ENCODE data around the gene ZNF358.
A peak's percentile ranks its signal among the peaks of the same experiment; 100 is the strongest.

The ZNF358 gene

GRCh38 chr19:7524523-7524922 is 8.6 kb downstream of the ZNF358 start:
- peak overlapping the region; percentile 11 for H3K4me3 Mint-ChIP-seq
- H3K4me1 Mint-ChIP-seq, result peaks cover 12% of the 10 kb centered on the region
- no peak overlapping the region for H3K27ac Mint-ChIP-seq
- peaks cover 1% of the 10 kb centered on the region for H3K36me3 Mint-ChIP-seq
- no peaks in the 10 kb centered on the region for H3K27me3 Mint-ChIP-seq
- H3K9me3 Mint-ChIP-seq, result no peaks in the 10 kb centered on the region

- no peak overlapping the region for H3K27ac Mint-ChIP-seq
- no peak overlapping the region for H3K4me3 Mint-ChIP-seq
- no peaks in the 10 kb centered on the region for H3K9me3 Mint-ChIP-seq
- H3K4me1 Mint-ChIP-seq, result peaks cover 12% of the 10 kb centered on the region
- no peaks in the 10 kb centered on the region for H3K27me3 Mint-ChIP-seq
- peaks cover 1% of the 10 kb centered on the region for H3K36me3 Mint-ChIP-seq
These were observed 9.3 kb downstream of the ZNF358 start for GRCh38 chr19:7524992-7525739.

- Mint-ChIP-seq H3K9me3 (no peaks in the 10 kb centered on the region), H3K36me3 (no peaks in the 10 kb centered on the region), H3K27ac (no peak overlapping the region), H3K27me3 (no peaks in the 10 kb centered on the region), H3K4me3 (no peak overlapping the region), H3K4me1 (peaks cover 12% of the 10 kb centered on the region)
These were observed 10.4 kb downstream of the ZNF358 start for GRCh38 chr19:7526059-7526929.

GRCh38 chr19:7527516-7528191 is 11.8 kb downstream of the ZNF358 start:
- Mint-ChIP-seq H3K4me3 (no peak overlapping the region), H3K27ac (no peak overlapping the region), H3K27me3 (no peaks in the 10 kb centered on the region), H3K9me3 (no peaks in the 10 kb centered on the region), H3K36me3 (no peaks in the 10 kb centered on the region), H3K4me1 (peaks cover 4% of the 10 kb centered on the region)

GRCh38 chr19:7528192-7528519 is 12.3 kb downstream of the ZNF358 start:
- Mint-ChIP-seq H3K27me3 (no peaks in the 10 kb centered on the region), H3K36me3 (no peaks in the 10 kb centered on the region), H3K27ac (no peak overlapping the region)

GRCh38 chr19:7528522-7529245 is 12.8 kb downstream of the ZNF358 start:
- Mint-ChIP-seq H3K4me1 (no peaks in the 10 kb centered on the region), H3K9me3 (no peaks in the 10 kb centered on the region), H3K4me3 (no peak overlapping the region), H3K27ac (peak overlapping the region; percentile 30), H3K36me3 (no peaks in the 10 kb centered on the region), H3K27me3 (no peaks in the 10 kb centered on the region)

More at GRCh38 chr19:7528192-7528519, 12.3 kb downstream of the ZNF358 start:
- no peak overlapping the region for H3K4me3 Mint-ChIP-seq
- no peaks in the 10 kb centered on the region for H3K9me3 Mint-ChIP-seq
- H3K4me1 Mint-ChIP-seq, result peaks cover 4% of the 10 kb centered on the region

DNA sequence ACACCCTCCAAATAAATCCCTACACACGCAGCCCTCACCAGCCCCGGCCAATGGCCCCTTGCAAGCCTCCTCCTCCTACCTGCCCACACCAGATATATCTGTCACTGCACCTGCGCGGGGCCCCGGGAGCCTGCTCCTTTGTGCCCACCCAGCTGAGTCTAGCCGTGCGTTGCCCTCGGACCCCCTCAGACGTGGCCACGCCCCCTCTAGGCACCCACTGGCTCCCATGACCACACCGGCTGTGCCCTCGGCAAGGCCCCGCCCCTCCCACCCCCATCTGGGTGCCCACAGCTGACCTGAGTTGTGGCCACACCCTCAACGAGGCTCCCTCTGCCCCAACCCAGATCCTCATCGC is 13.3 kb downstream of the ZNF358 start:
- no peak overlapping the region for H3K27ac Mint-ChIP-seq
- H3K4me1 Mint-ChIP-seq, result no peaks in the 10 kb centered on the region
- no peaks in the 10 kb centered on the region for H3K36me3 Mint-ChIP-seq
- no peaks in the 10 kb centered on the region for H3K9me3 Mint-ChIP-seq
- H3K4me3 Mint-ChIP-seq, result no peak overlapping the region
- no peaks in the 10 kb centered on the region for H3K27me3 Mint-ChIP-seq

DNA sequence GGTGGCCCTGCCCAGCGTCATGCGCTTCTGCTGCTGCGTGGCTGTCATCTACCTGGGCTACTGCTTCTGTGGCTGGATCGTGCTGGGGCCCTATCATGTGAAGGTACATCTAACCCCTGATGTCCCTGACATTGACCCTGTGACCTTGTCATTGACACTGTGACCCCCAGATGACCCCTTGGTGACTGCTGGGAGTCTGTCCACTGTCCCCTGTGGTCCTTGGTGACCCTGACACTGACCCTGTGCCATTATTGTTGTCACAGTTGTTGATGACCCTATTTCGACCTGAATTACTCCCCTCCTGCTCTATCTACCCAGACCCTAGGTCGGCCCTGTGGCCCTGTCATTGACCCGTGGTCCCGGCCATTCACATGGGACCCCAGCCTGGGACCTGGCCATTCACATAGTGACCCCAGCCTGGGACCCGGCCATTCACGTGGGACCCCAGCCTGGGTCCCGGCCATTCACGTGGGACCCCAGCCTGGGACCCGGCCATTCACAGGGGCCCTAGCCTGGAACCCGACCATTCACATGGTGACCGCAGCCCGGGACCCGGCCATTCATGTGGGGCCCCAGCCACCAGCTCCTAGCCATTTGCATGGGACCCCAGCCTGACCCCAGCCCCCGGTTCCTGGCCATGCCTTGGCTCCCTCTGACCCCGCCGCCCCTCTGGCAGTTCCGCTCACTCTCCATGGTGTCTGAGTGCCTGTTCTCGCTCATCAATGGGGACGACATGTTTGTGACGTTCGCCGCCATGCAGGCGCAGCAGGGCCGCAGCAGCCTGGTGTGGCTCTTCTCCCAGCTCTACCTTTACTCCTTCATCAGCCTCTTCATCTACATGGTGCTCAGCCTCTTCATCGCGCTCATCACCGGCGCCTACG is 13.9 kb downstream of the ZNF358 start:
- Mint-ChIP-seq H3K27ac (no peak overlapping the region), H3K4me3 (no peak overlapping the region), H3K36me3 (no peaks in the 10 kb centered on the region), H3K27me3 (no peaks in the 10 kb centered on the region), H3K4me1 (no peaks in the 10 kb centered on the region), H3K9me3 (no peaks in the 10 kb centered on the region)

GRCh38 chr19:7533281-7533885 is 17.5 kb downstream of the ZNF358 start:
- no peaks in the 10 kb centered on the region for H3K27me3 Mint-ChIP-seq
- H3K27ac Mint-ChIP-seq, result peak overlapping the region; percentile 68
- peaks cover 11% of the 10 kb centered on the region for H3K4me1 Mint-ChIP-seq
- peak overlapping the region; percentile 95 for H3K4me3 Mint-ChIP-seq
- no peaks in the 10 kb centered on the region for H3K36me3 Mint-ChIP-seq
- H3K9me3 Mint-ChIP-seq, result no peaks in the 10 kb centered on the region

- H3K27ac Mint-ChIP-seq, result peak overlapping the region; percentile 66
These were observed 18.1 kb downstream of the ZNF358 start for GRCh38 chr19:7533925-7534480.

DNA sequence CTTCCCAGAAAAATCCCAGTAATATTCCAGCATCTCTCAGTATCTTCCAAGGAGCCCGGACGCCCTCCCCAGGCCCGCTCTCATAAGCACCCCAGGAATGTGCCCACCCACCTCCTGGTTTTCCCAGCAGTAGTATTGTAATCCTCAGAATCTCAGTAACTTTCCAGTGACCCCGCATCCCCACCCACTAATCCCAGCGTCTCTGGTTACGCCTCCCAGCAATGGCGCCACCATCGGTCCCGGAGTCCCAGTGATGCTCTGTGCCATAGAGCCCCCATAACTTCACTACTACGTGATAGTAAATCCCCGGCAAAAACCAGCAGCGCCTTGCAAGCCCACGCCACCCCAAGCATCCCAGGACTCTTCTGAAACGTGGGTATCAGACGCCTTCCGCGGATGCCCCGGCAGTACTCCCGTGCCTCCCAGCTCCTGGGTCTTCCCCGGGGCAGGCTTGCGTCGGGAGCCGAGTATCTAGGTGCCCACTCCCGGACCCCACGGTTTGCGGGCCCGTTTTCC is 18.7 kb downstream of the ZNF358 start:
- Mint-ChIP-seq H3K36me3 (no peaks in the 10 kb centered on the region), H3K4me1 (peaks cover 11% of the 10 kb centered on the region), H3K27me3 (no peaks in the 10 kb centered on the region), H3K4me3 (peak overlapping the region; percentile 95), H3K27ac (peak overlapping the region; percentile 66), H3K9me3 (no peaks in the 10 kb centered on the region)

More at GRCh38 chr19:7533925-7534480, 18.1 kb downstream of the ZNF358 start:
- Mint-ChIP-seq H3K4me1 (peaks cover 11% of the 10 kb centered on the region), H3K36me3 (no peaks in the 10 kb centered on the region), H3K4me3 (peak overlapping the region; percentile 95), H3K9me3 (no peaks in the 10 kb centered on the region), H3K27me3 (no peaks in the 10 kb centered on the region)

- Mint-ChIP-seq H3K27me3 (no peaks in the 10 kb centered on the region), H3K36me3 (peaks cover 1% of the 10 kb centered on the region)
These were observed 19.4 kb downstream of the ZNF358 start, which contains the start of gene PNPLA6 for GRCh38 chr19:7535047-7535997. PNPLA6 (plus strand) TSS chr19:7535717; CDS start chr19:7535789, 72 bp downstream.

More at GRCh38 chr19:7535047-7535997, 19.4 kb downstream of the ZNF358 start, which contains the start of gene PNPLA6:
- Mint-ChIP-seq H3K4me1 (peaks cover 11% of the 10 kb centered on the region), H3K27ac (peak within 1 kb of the TSS; percentile 89), H3K9me3 (no peaks in the 10 kb centered on the region), H3K4me3 (peak within 1 kb of the TSS; percentile 95)

All from activated naive CD4-positive, alpha-beta T cell treated with anti-CD3 and anti-CD28 coated beads, Interleukin-2, amount 50 U/mL, for 24 hours (primary cell).